HCT116 (cell line): Measurements from ENCODE around the gene BBC3. TPM values are rescaled to one million over a fixed set of nuclear protein-coding genes. Genes with fewer than 3 reads are reported as not detected.

ENCODE experiments used
- ATAC-seq: fragments of 200-7000 bp; cut with Tn5 transposase; 2 replicates; pipeline ENCODE4 v1.9.1; 2020; ENCODE audit warnings: mild to moderate bottlenecking, moderate library complexity
- BruUV-seq: library from RNA; stranded (reverse); fragments of 400-500 nt; replicated peaks from 2 replicates; lab custom pipeline; 2021; lab: Mats Ljungman, UMichigan
- CTCF ChIA-PET: fragments of 300-600 bp; sonication (Branson Sonifier 250); formaldehyde crosslinking; loops from one replicate; lab custom pipeline; 2021; ENCODE audit warnings: antibody characterized with exemption; lab: Charles Lee
- POLR2A ChIA-PET: fragments of 300-600, 350-600 bp; sonication (Branson Sonifier 250); formaldehyde crosslinking; loops from one replicate; lab custom pipeline; 2021; ENCODE audit warnings: antibody characterized with exemption; lab: Charles Lee
- RAD21 ChIA-PET, 2 experiments: fragments of 300-600 bp; sonication (Branson Sonifier 250); formaldehyde crosslinking; loops; one replicate each; lab custom pipeline; 2023; ENCODE audit warnings: low total read pairs in 2 of 2; ENCODE audit not compliant: uncharacterized antibody in 2 of 2, unreplicated experiment in 2 of 2, low non-redundant PET in 1 of 2; lab: Charles Lee
- DNase-seq: peaks from one replicate; pipeline ENCODE4 v3.0.0-alpha.2; 2010; ENCODE audit warnings: low read depth, low spot score
- H2AFZ ChIP-seq: fragments of 200-600 bp; shearing (Covaris generic), sonication (generic); 2 replicates; pipeline ENCODE4 v1.6.1; 2017; ENCODE audit warnings: low read depth, mixed run types, mixed read lengths, antibody characterized with exemption, low read length; ENCODE audit not compliant: poor library complexity, severe bottlenecking
- H3K27ac ChIP-seq: 2 replicates; pipeline ENCODE4 v1.5.1; 2012; ENCODE audit warnings: low read depth, low read length
- H3K27me3 ChIP-seq: fragments of 200-600 bp; sonication (generic); 2 replicates; pipeline ENCODE4 v1.6.1; 2016; ENCODE audit warnings: mixed run types, low read length, mixed read lengths; ENCODE audit not compliant: insufficient read depth
- H3K36me3 ChIP-seq, 2 experiments: fragments of 200-500 bp in 1 of 2; fragments of 200-600 bp in 1 of 2; sonication (Bioruptor generic) in 1 of 2; sonication (generic) in 1 of 2; 2 replicates each; pipeline versions ENCODE4 v1.5.1 to v1.6.1; 2014 to 2016; ENCODE audit warnings: low read length in 2 of 2, inconsistent platforms in 1 of 2, mixed read lengths in 1 of 2, mixed run types in 1 of 2; ENCODE audit not compliant: insufficient read depth in 2 of 2, control insufficient read depth in 1 of 2
- H3K4me1 ChIP-seq, 2 experiments: fragments of 200-600 bp in 1 of 2; sonication (generic) in 1 of 2; 2 replicates each; pipeline versions ENCODE4 v1.5.1 to v1.6.1; 2012 to 2017; ENCODE audit warnings: low read length in 2 of 2, inconsistent platforms in 1 of 2, mild to moderate bottlenecking in 1 of 2, mixed read lengths in 1 of 2, mixed run types in 1 of 2, moderate library complexity in 1 of 2; ENCODE audit not compliant: insufficient read depth in 2 of 2, control insufficient read depth in 1 of 2
- H3K4me2 ChIP-seq: fragments of 200-600 bp; sonication (generic); 2 replicates; pipeline ENCODE4 v1.6.1; 2017; ENCODE audit warnings: mixed run types, low read length, mixed read lengths
- H3K4me3 ChIP-seq, 2 experiments: fragments of 200-600 bp in 1 of 2; sonication (generic) in 1 of 2; replicated peaks in 1 of 2; 2 replicates each; pipeline ENCODE4 v1.5.1; 2011 to 2016; ENCODE audit warnings: low read length in 2 of 2, control low read depth in 1 of 2, low read depth in 1 of 2, mild to moderate bottlenecking in 1 of 2, mixed read lengths in 1 of 2, mixed run types in 1 of 2
- H3K79me2 ChIP-seq: fragments of 200-600 bp; sonication (generic); 2 replicates; pipeline ENCODE4 v1.6.1; 2017; ENCODE audit warnings: mild to moderate bottlenecking, mixed run types, low read length, moderate library complexity, mixed read lengths; ENCODE audit not compliant: insufficient read depth
- H3K9ac ChIP-seq: fragments of 200-600 bp; sonication (generic); 2 replicates; pipeline ENCODE4 v1.6.1; 2016; ENCODE audit warnings: low read length, mixed read lengths
- H3K9me2 ChIP-seq: fragments of 200-600 bp; sonication (generic), shearing (Covaris generic); 2 replicates; pipeline ENCODE4 v1.6.1; 2017; ENCODE audit warnings: mixed run types, mild to moderate bottlenecking, moderate library complexity; ENCODE audit not compliant: insufficient read depth
- H3K9me3 ChIP-seq, 2 experiments: fragments of 200-500 bp in 1 of 2; fragments of 200-600 bp in 1 of 2; sonication (Bioruptor generic) in 1 of 2; sonication (generic) in 1 of 2; 2 replicates each; pipeline ENCODE4 v1.6.1; 2014 to 2017; ENCODE audit warnings: low read length in 2 of 2, mixed read lengths in 2 of 2, inconsistent platforms in 1 of 2, low read depth in 1 of 2, mild to moderate bottlenecking in 1 of 2, mixed run types in 1 of 2, moderate library complexity in 1 of 2; ENCODE audit not compliant: control insufficient read depth in 1 of 2, insufficient read depth in 1 of 2
- H4K20me1 ChIP-seq: fragments of 200-600 bp; sonication (generic), shearing (Covaris generic); 2 replicates; pipeline ENCODE4 v1.6.1; 2017; ENCODE audit warnings: mixed run types, mild to moderate bottlenecking, moderate library complexity; ENCODE audit not compliant: insufficient read depth
- CEBPB ChIP-seq: IDR thresholded peaks from 2 replicates; pipeline ENCODE4 v1.6.1; 2012; ENCODE audit warnings: low read depth
- ELF1 ChIP-seq: IDR thresholded peaks from 2 replicates; pipeline ENCODE4 v1.6.1; 2012; ENCODE audit warnings: low read depth, borderline replicate concordance
- EZH2 ChIP-seq: fragments of 200-600 bp; sonication (generic); IDR thresholded peaks from 2 replicates; pipeline ENCODE4 v1.6.1; 2017; ENCODE audit warnings: antibody characterized with exemption, mixed run types
- EZH2phosphoT487 ChIP-seq: fragments of 200-600 bp; IDR thresholded peaks from 2 replicates; pipeline ENCODE4 v1.6.1; 2018; ENCODE audit warnings: antibody characterized with exemption, borderline replicate concordance
- FOSL1 ChIP-seq: IDR thresholded peaks from 2 replicates; pipeline ENCODE4 v1.6.1; 2012; ENCODE audit warnings: low read depth
- POLR2A ChIP-seq: IDR thresholded peaks from 2 replicates; pipeline ENCODE4 v1.7.0; 2011; ENCODE audit warnings: borderline replicate concordance; ENCODE audit not compliant: insufficient read depth, insufficient read length; ENCODE audit errors: extremely low read depth
- POLR2AphosphoS5 ChIP-seq: IDR thresholded peaks from 2 replicates; pipeline ENCODE4 v1.6.1; 2011; ENCODE audit warnings: mild to moderate bottlenecking, low read depth, low read length, moderate library complexity
- RAD21 ChIP-seq: IDR thresholded peaks from 2 replicates; pipeline ENCODE4 v1.6.1; 2012; ENCODE audit warnings: low read depth, mild to moderate bottlenecking
- ZFX ChIP-seq: fragments of 450-650 bp; IDR thresholded peaks from 2 replicates; pipeline ENCODE4 v1.6.1; 2017
- intact Hi-C: fragments of 100-400 bp; cut with micrococcal nuclease; formaldehyde crosslinking; loops from 2 replicates; pipeline ENCODE4 v1.10.0; 2022
- total RNA-seq: library from RNA; stranded (reverse); gene quantifications from one replicate; pipeline ENCODE4 v1.2.1, GENCODE V29; 2021; ENCODE audit not compliant: unreplicated experiment
- TF ChIP-seq, protein P1 (sequence below): IDR thresholded peaks from 2 replicates; pipeline ENCODE4 v1.6.1; 2012; ENCODE audit warnings: low read depth
- TF ChIP-seq, protein P2 (sequence below), 3 experiments: fragments of 200-600 bp in 1 of 3; sonication (generic) in 1 of 3; IDR thresholded peaks in 2 of 3; conservative IDR thresholded peaks in 1 of 3; 2 replicates each; pipeline ENCODE4 v1.5.1; 2012 to 2017; ENCODE audit warnings: low read depth in 2 of 3, low read length in 2 of 3, antibody characterized with exemption in 1 of 3, borderline replicate concordance in 1 of 3, control low read depth in 1 of 3, mild to moderate bottlenecking in 1 of 3, mixed read lengths in 1 of 3, mixed run types in 1 of 3, moderate library complexity in 1 of 3; ENCODE audit not compliant: insufficient read depth in 1 of 3

BBC3 gene
- total RNA-seq, 1 experiment from 2014 or later, result 45.0 TPM

DNA sequence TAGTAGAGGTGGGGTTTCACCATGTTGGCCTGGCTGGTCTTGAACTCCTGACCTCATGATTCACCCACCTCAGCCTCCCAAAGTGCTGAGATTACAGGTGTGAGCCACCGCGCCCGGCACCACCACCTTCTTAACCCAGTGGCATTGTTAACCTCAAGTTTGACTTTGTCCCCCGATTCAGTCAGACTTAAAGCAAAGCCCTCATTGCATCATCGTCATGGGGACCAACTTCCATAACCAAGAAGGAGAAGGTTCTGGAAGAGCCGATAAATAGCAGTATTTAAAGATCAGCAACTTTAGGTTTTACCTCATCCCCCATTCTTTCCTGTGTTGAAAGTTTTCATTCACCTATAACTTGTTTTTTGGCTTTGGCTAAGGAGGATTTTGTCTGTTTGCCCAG is 37.0 kb upstream of the BBC3 start:
- peaks cover 6 to 13% of the 10 kb centered on the region in 2 experiments; a peak in 3 of 4 replicates for H3K4me1 ChIP-seq
- RAD21 ChIA-PET, result no interaction called here
- no peaks in the 10 kb centered on the region for H3K27me3 ChIP-seq
- no TSS peak for BruUV-seq
- H2AFZ ChIP-seq, result no peak overlapping the region
- H3K27ac ChIP-seq, result no peak overlapping the region
- H4K20me1 ChIP-seq, result no peaks in the 10 kb centered on the region
- H3K9me3 ChIP-seq, result no peaks in the 10 kb centered on the region
- no peak overlapping the region for H3K9ac ChIP-seq
- TF ChIP-seq RAD21, result no peak
- TF ChIP-seq, protein P1, sequence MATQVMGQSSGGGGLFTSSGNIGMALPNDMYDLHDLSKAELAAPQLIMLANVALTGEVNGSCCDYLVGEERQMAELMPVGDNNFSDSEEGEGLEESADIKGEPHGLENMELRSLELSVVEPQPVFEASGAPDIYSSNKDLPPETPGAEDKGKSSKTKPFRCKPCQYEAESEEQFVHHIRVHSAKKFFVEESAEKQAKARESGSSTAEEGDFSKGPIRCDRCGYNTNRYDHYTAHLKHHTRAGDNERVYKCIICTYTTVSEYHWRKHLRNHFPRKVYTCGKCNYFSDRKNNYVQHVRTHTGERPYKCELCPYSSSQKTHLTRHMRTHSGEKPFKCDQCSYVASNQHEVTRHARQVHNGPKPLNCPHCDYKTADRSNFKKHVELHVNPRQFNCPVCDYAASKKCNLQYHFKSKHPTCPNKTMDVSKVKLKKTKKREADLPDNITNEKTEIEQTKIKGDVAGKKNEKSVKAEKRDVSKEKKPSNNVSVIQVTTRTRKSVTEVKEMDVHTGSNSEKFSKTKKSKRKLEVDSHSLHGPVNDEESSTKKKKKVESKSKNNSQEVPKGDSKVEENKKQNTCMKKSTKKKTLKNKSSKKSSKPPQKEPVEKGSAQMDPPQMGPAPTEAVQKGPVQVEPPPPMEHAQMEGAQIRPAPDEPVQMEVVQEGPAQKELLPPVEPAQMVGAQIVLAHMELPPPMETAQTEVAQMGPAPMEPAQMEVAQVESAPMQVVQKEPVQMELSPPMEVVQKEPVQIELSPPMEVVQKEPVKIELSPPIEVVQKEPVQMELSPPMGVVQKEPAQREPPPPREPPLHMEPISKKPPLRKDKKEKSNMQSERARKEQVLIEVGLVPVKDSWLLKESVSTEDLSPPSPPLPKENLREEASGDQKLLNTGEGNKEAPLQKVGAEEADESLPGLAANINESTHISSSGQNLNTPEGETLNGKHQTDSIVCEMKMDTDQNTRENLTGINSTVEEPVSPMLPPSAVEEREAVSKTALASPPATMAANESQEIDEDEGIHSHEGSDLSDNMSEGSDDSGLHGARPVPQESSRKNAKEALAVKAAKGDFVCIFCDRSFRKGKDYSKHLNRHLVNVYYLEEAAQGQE, result no peak
- no peak for TF ChIP-seq EZH2
- no peak for TF ChIP-seq ZFX
- TF ChIP-seq POLR2A, result no peak
- no peak for TF ChIP-seq ELF1
- no peak for TF ChIP-seq CEBPB
- TF ChIP-seq, protein P2, sequence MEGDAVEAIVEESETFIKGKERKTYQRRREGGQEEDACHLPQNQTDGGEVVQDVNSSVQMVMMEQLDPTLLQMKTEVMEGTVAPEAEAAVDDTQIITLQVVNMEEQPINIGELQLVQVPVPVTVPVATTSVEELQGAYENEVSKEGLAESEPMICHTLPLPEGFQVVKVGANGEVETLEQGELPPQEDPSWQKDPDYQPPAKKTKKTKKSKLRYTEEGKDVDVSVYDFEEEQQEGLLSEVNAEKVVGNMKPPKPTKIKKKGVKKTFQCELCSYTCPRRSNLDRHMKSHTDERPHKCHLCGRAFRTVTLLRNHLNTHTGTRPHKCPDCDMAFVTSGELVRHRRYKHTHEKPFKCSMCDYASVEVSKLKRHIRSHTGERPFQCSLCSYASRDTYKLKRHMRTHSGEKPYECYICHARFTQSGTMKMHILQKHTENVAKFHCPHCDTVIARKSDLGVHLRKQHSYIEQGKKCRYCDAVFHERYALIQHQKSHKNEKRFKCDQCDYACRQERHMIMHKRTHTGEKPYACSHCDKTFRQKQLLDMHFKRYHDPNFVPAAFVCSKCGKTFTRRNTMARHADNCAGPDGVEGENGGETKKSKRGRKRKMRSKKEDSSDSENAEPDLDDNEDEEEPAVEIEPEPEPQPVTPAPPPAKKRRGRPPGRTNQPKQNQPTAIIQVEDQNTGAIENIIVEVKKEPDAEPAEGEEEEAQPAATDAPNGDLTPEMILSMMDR (IDR thresholded peaks at IDR 0.05 in 2 of 3, conservative IDR thresholded peaks at IDR 0.05 in 1 of 3; ENCODE audit: borderline replicate concordance in 1 of 3, insufficient read depth in 1 of 3, low read depth in 2 of 3, low read length in 2 of 3), result no peak
- no peak for TF ChIP-seq POLR2AphosphoS5
- TF ChIP-seq FOSL1, result no peak
- TF ChIP-seq EZH2phosphoT487, result no peak
- no peak for DNase-seq
- POLR2A ChIA-PET, result no interaction called here
- no peak overlapping the region for H3K4me2 ChIP-seq
- H3K36me3 ChIP-seq, result peaks cover 10 to 17% of the 10 kb centered on the region in 2 experiments; a peak in 3 of 4 replicates
- no peak for ATAC-seq
- H3K9me2 ChIP-seq, result no peaks in the 10 kb centered on the region
- intact Hi-C loops, result no loop called here
- H3K4me3 ChIP-seq, result no peak overlapping the region
- CTCF ChIA-PET, result no interaction called here
- no peaks in the 10 kb centered on the region for H3K79me2 ChIP-seq
